ENCODE measurements around the gene USH1C. TPM values are rescaled to one million over a fixed set of nuclear protein-coding genes. Genes with fewer than 3 reads are reported as not detected.

Gene USH1C
- total and polyA plus RNA-seq, 9 of the 15 experiments (the other 6 are each of a cell fraction or from before 2014, with no cell fraction given): 0.04 TPM; not detected in 8

GRCh38 chr11:17460406-17460805 is 83.8 kb downstream of the USH1C start (continued):
- TF ChIP-seq HDAC6 (IDR thresholded peaks at IDR 0.05; ENCODE audit: low read depth, low read length) (no peak), FOXK1 (CRISPR knock-in tag; IDR thresholded peaks at IDR 0.05; ENCODE audit: borderline replicate concordance) (no peak), ZNF224 (CRISPR knock-in tag; IDR thresholded peaks at IDR 0.05) (no peak), ZZZ3 (IDR thresholded peaks at IDR 0.05) (no peak), ZNF140 (CRISPR knock-in tag; IDR thresholded peaks at IDR 0.05) (no peak)

GRCh38 chr11:17459236-17459896 is 84.8 kb downstream of the USH1C start:
- Histone ChIP-seq H3K4me2 (ENCODE audit: insufficient read depth, low read length) (no peak overlapping the region), H4K20me1 (replicated peaks; ENCODE audit: control insufficient read depth, insufficient read depth, low read length) (no peaks in the 10 kb centered on the region; the same call in 1 of the 2 replicates), H3K79me2 (ENCODE audit: control insufficient read depth, insufficient read depth, low read length) (no peaks in the 10 kb centered on the region), H3K36me3 (ENCODE audit: control insufficient read depth, insufficient read depth, low read length) (no peaks in the 10 kb centered on the region), H3K9me3 (replicated peaks; ENCODE audit: control insufficient read depth, insufficient read depth, low read depth, low read length) (no peaks in the 10 kb centered on the region), H3K27me3 (ENCODE audit: control insufficient read depth in 2 of 2, insufficient read depth in 2 of 2, low read length in 2 of 2) (peaks cover 26 to 49% of the 10 kb centered on the region in 2 experiments; a peak in 4 of 5 replicates), H3K4me1 (replicated peaks in 1 of 2; ENCODE audit: control insufficient read depth in 2 of 2, insufficient read depth in 2 of 2, low read length in 2 of 2) (peaks cover 0 to 7% of the 10 kb centered on the region in 2 experiments; a peak in 3 of 5 replicates), H3K9ac (ENCODE audit: insufficient read depth in 1 of 2, low read depth in 2 of 2, low read length in 2 of 2) (no peak overlapping the region), H2AFZ (ENCODE audit: low read depth, low read length) (no peak overlapping the region), H3K9me1 (ENCODE audit: control insufficient read depth, insufficient read depth, low read length) (no peaks in the 10 kb centered on the region), H3K4me3 (no peak overlapping the region), H3K27ac (ENCODE audit: extremely low read depth, low read depth, low read length) (no peak overlapping the region)
- BruUV-seq (replicated peaks): no TSS peak
- DNase-seq (ENCODE audit: extremely low read depth in 1 of 4, low spot score in 3 of 4) (no peak), ATAC-seq (no peak), FAIRE-seq (no peak)
- CTCF ChIA-PET (ENCODE audit: low intra/inter-chr PET ratio): no interaction called here
- WGBS (ENCODE audit: insufficient coverage, low coverage, missing lambda C conversion rate): 5% methylated on average over 9 of the region's 9 CpGs
- in situ Hi-C loops (cut with MboI) (no loop called here), intact Hi-C loops (cut with micrococcal nuclease) (no loop called here)
- no peak for TF ChIP-seq YBX1 (IDR thresholded peaks at IDR 0.05)
- no peak for TF ChIP-seq GTF2F1 (IDR thresholded peaks at IDR 0.05; ENCODE audit: low read depth, low read length)
- TF ChIP-seq MYBL2 (IDR thresholded peaks at IDR 0.05; ENCODE audit: low read depth): no peak
- TF ChIP-seq MYBL2 (CRISPR knock-in tag; IDR thresholded peaks at IDR 0.05; ENCODE audit: borderline replicate concordance): no peak
- TF ChIP-seq TCF3 (CRISPR knock-in tag; IDR thresholded peaks at IDR 0.05): no peak
- no peak for TF ChIP-seq KLF1 (tag; IDR thresholded peaks at IDR 0.05)
- POLR2A ChIA-PET: interaction anchor here (1.1 kb wide), 1 partner anchor 40 kb away, joined by 3 read pairs; no protein-coding TSS in a partner anchor
